SK-N-SH (cell line): ENCODE results near the gene OR1N1. TPM values are rescaled to one million over a fixed set of nuclear protein-coding genes. Genes with fewer than 3 reads are reported as not detected.
"Not testable (repeated sequence)": the region's sequence is repeated elsewhere in the genome, so short reads cannot be mapped to it uniquely, and the experiment has no call there.

Experiments used
- CTCF ChIA-PET: fragments of 300-600, 350-600 bp; formaldehyde crosslinking; extraction: SDS; loops from one replicate; lab custom pipeline; 2021; lab: Yijun Ruan, JAX
- POLR2A ChIA-PET: fragments of 350-600 bp; sonication (Branson Sonifier 250); formaldehyde crosslinking; extraction: SDS; loops from one replicate; lab custom pipeline; 2020; ENCODE audit warnings: antibody characterized with exemption, inconsistent platforms; lab: Yijun Ruan, JAX
- DNase-seq: peaks from one replicate; pipeline ENCODE4 v3.0.0; 2012
- H2AFZ ChIP-seq: fragments of 200-600 bp; sonication (generic); 2 replicates; pipeline ENCODE4 v1.8.1; 2016; ENCODE audit warnings: antibody characterized with exemption, mild to moderate bottlenecking, low read depth
- H3F3A ChIP-seq: fragments of 200-600 bp; sonication (generic); replicated peaks from 2 replicates; pipeline ENCODE3; 2016; ENCODE audit warnings: antibody characterized with exemption, mild to moderate bottlenecking; ENCODE audit not compliant: insufficient read depth
- H3K27ac ChIP-seq, 2 experiments: fragments of 200-500 bp in 1 of 2; fragments of 200-600 bp in 1 of 2; sonication (Bioruptor generic) in 1 of 2; sonication (generic), shearing (Covaris generic) in 1 of 2; 2 replicates each; pipeline versions ENCODE4 v1.5.1 to v1.6.1; 2014 to 2016; ENCODE audit warnings: low read depth in 2 of 2, inconsistent platforms in 1 of 2, low read length in 1 of 2, mild to moderate bottlenecking in 1 of 2, mixed read lengths in 1 of 2
- H3K27me3 ChIP-seq: fragments of 200-600 bp; sonication (generic), shearing (Covaris generic); 2 replicates; pipeline ENCODE4 v1.6.1; 2016; ENCODE audit warnings: mixed run types; ENCODE audit not compliant: insufficient read depth
- H3K36me3 ChIP-seq, 2 experiments: fragments of 200-500 bp in 1 of 2; fragments of 200-600 bp in 1 of 2; sonication (Bioruptor generic) in 1 of 2; sonication (generic) in 1 of 2; replicated peaks in 1 of 2; 2 replicates each; pipeline versions ENCODE3 to v1.5.1; 2014 to 2016; ENCODE audit warnings: low read length in 1 of 2, mild to moderate bottlenecking in 1 of 2; ENCODE audit not compliant: insufficient read depth in 2 of 2, control insufficient read depth in 1 of 2
- H3K4me1 ChIP-seq, 2 experiments: fragments of 200-500 bp in 1 of 2; fragments of 200-600 bp in 1 of 2; sonication (Bioruptor generic) in 1 of 2; sonication (generic), shearing (Covaris generic) in 1 of 2; 2 replicates each; pipeline versions ENCODE4 v1.5.1 to v1.6.1; 2014 to 2016; ENCODE audit warnings: low read depth in 1 of 2, low read length in 1 of 2, mixed run types in 1 of 2; ENCODE audit not compliant: insufficient read depth in 2 of 2, control insufficient read depth in 1 of 2
- H3K4me2 ChIP-seq: fragments of 200-600 bp; sonication (generic), shearing (Covaris generic); 2 replicates; pipeline ENCODE4 v1.6.1; 2017; ENCODE audit warnings: mixed run types
- H3K4me3 ChIP-seq, 2 experiments: fragments of 200-500 bp in 1 of 2; fragments of 200-600 bp in 1 of 2; sonication (Bioruptor generic) in 1 of 2; sonication (generic), shearing (Covaris generic) in 1 of 2; 2 replicates each; pipeline versions ENCODE4 v1.5.1 to v1.8.1; 2014 to 2016; ENCODE audit warnings: low read depth in 2 of 2, inconsistent platforms in 1 of 2, low read length in 1 of 2, mild to moderate bottlenecking in 1 of 2, mixed read lengths in 1 of 2, moderate library complexity in 1 of 2
- H3K79me2 ChIP-seq: fragments of 200-600 bp; sonication (generic); 2 replicates; pipeline ENCODE4 v1.8.1; 2017; ENCODE audit warnings: mild to moderate bottlenecking; ENCODE audit not compliant: insufficient read depth
- H3K9ac ChIP-seq: fragments of 200-600 bp; sonication (generic); 2 replicates; pipeline ENCODE4 v1.6.1; 2017; ENCODE audit warnings: mixed run types
- H3K9me2 ChIP-seq: fragments of 200-600 bp; sonication (generic); 2 replicates; pipeline ENCODE4 v1.6.1; 2017; ENCODE audit warnings: mixed run types
- H3K9me3 ChIP-seq: fragments of 200-600 bp; sonication (generic); 2 replicates; pipeline ENCODE4 v1.6.1; 2017; ENCODE audit warnings: mixed run types, mild to moderate bottlenecking, moderate library complexity
- H4K20me1 ChIP-seq: fragments of 200-600 bp; sonication (generic); 2 replicates; pipeline ENCODE4 v1.6.1; 2017; ENCODE audit warnings: mild to moderate bottlenecking, mixed run types; ENCODE audit not compliant: insufficient read depth
- CHD2 ChIP-seq: fragments of 150-350 bp; IDR thresholded peaks from 2 replicates; pipeline ENCODE4 v1.6.1; 2018; ENCODE audit warnings: low read length; ENCODE audit not compliant: partially characterized antibody
- EZH2phosphoT487 ChIP-seq: fragments of 200-600 bp; sonication (generic); IDR thresholded peaks from 2 replicates; pipeline ENCODE4 v1.6.1; 2017; ENCODE audit warnings: low read depth, mixed run types, mild to moderate bottlenecking, antibody characterized with exemption, moderate library complexity, borderline replicate concordance
- FOSL2 ChIP-seq: IDR thresholded peaks from 2 replicates; pipeline ENCODE4 v1.4.0; 2012; ENCODE audit warnings: low read depth, mild to moderate bottlenecking, moderate library complexity, borderline replicate concordance
- FOXJ3 ChIP-seq: sonication (generic); formaldehyde crosslinking; IDR thresholded peaks from 2 replicates; pipeline ENCODE4 v1.5.1; 2020; ENCODE audit warnings: mild to moderate bottlenecking, missing genetic modification reagents
- FOXM1 ChIP-seq: IDR thresholded peaks from 2 replicates; pipeline ENCODE4 v1.4.0; 2012; ENCODE audit warnings: low read depth, mild to moderate bottlenecking
- JUND ChIP-seq: IDR thresholded peaks from 2 replicates; pipeline ENCODE4 v1.4.0; 2012
- NRF1 ChIP-seq: IDR thresholded peaks from 2 replicates; pipeline ENCODE4 v1.6.1; 2012; ENCODE audit warnings: low read depth, mild to moderate bottlenecking, low read length
- RFX5 ChIP-seq: IDR thresholded peaks from 2 replicates; pipeline ENCODE4 v1.6.1; 2012; ENCODE audit warnings: mild to moderate bottlenecking, improper control_type of control experiment, low read length
- RXRA ChIP-seq: IDR thresholded peaks from 2 replicates; pipeline ENCODE4 v1.4.0; 2012; ENCODE audit warnings: low read depth, mild to moderate bottlenecking, borderline replicate concordance
- TAF1 ChIP-seq: IDR thresholded peaks from 2 replicates; pipeline ENCODE4 v1.6.1; 2012; ENCODE audit warnings: low read depth, mild to moderate bottlenecking, low read length, moderate library complexity, borderline replicate concordance
- TCF12 ChIP-seq: IDR thresholded peaks from 2 replicates; pipeline ENCODE4 v1.4.0; 2012
- WGBS: methylation state at CpG from one replicate; pipeline ENCODE4 v1.1.6; 2017; ENCODE audit warnings: low lambda C conversion rate; 5-methylcytosine and 5-hydroxymethylcytosine counted together
- polyA plus RNA-seq, 3 experiments: library from polyadenylated mRNA; depleted of rRNA; stranded (reverse); fragments of >200 nt; gene quantifications; 2 replicates each; pipeline ENCODE4 v1.2.3, GENCODE V29; 2012
- TF ChIP-seq, protein P1 (sequence below): fragments of 150-350 bp; IDR thresholded peaks from 2 replicates; pipeline ENCODE4 v1.6.1; 2016; ENCODE audit warnings: mild to moderate bottlenecking, low read depth, low read length
- TF ChIP-seq, protein P2 (sequence below): fragments of 200-600 bp; sonication (generic); IDR thresholded peaks from 2 replicates; pipeline ENCODE4 v1.6.1; 2017; ENCODE audit warnings: antibody characterized with exemption, mild to moderate bottlenecking, moderate library complexity
- TF ChIP-seq, protein P3 (sequence below): fragments of 150-350 bp; IDR thresholded peaks from 2 replicates; pipeline ENCODE4 v1.6.1; 2017; ENCODE audit warnings: antibody characterized with exemption, low read length, low read depth, borderline replicate concordance
- TF ChIP-seq, protein P4 (sequence below): IDR thresholded peaks from 2 replicates; pipeline ENCODE4 v1.4.0; 2012; ENCODE audit warnings: low read depth, borderline replicate concordance

The OR1N1 gene
- polyA plus RNA-seq, 1 of the 3 experiments (the other 2 are of a cell fraction), result not detected

DNA sequence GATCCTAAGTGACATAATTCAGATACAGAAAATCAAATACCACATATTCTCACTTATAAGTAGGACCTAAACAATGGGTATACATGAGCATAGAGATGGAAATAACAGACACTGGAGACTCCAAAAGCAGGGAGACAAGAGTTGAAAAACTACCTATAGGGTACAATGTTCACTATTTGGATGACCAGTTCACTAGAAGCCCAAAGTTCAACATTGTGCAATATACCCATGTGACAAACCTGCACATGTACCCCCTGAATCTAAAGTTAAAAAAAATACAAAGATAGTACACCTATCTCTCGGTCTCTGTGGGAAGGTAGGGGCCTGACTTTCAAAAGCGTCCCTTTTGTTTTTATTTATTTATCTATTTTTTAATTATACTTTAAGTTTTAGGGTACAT, 11.7 kb upstream of the OR1N1 start (continued):
- TF ChIP-seq, protein P1, sequence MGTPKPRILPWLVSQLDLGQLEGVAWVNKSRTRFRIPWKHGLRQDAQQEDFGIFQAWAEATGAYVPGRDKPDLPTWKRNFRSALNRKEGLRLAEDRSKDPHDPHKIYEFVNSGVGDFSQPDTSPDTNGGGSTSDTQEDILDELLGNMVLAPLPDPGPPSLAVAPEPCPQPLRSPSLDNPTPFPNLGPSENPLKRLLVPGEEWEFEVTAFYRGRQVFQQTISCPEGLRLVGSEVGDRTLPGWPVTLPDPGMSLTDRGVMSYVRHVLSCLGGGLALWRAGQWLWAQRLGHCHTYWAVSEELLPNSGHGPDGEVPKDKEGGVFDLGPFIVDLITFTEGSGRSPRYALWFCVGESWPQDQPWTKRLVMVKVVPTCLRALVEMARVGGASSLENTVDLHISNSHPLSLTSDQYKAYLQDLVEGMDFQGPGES, result no peak
- TF ChIP-seq NRF1 (no peak), FOSL2 (no peak), RXRA (no peak), FOXJ3 (no peak), EZH2phosphoT487 (no peak)

DNA sequence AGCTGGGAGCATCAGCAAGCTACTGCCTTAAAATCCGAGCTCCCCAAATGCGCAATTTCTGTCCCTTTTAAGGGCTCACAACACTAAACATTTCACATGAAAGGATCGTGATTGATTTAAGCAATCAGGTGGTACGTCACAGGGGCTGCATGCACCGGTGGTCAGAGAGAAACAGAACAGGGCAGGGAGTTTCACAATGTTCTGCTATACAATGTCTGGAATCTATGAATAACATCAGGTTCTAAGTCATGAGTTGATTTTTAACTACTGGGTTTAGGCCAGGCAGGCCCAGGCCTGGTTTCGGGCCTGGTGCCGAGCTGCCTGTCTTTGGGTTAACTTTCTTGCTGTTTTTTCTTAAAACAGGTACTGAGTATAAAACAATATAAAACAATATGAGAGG, 10.0 kb upstream of the OR1N1 start:
- H3K36me3 ChIP-seq, POLR2A ChIA-PET, H3K27me3 ChIP-seq, H3K9me3 ChIP-seq, H3K9ac ChIP-seq, H2AFZ ChIP-seq, H3K4me3 ChIP-seq, H3K79me2 ChIP-seq, H3K4me2 ChIP-seq, H3K4me1 ChIP-seq, H3F3A ChIP-seq, H3K9me2 ChIP-seq, H3K27ac ChIP-seq, H4K20me1 ChIP-seq, CTCF ChIA-PET, DNase-seq: not testable (repeated sequence)
- 16% methylated on average over 7 of the region's 7 CpGs for WGBS

DNA sequence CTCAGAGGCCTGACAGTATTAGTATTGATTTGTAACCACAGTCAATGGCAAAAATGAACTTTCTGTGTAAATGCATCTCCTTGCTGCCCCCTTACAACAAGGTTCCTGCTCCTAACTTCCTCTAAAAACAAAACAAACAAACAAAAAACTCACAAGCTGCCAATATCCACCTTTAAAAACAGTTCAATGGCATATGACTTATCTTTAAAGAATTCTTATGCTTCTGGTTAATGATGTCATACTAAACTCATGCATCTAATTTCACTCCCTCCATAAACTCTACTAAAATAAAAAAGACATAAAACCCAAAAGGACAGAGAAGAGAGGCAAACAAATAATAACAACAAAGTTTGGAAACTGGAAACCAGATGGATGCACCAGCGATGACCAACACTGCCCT, 9.0 kb upstream of the OR1N1 start:
- POLR2A ChIA-PET, result no interaction called here
- Histone ChIP-seq H3K9me3 (no peaks in the 10 kb centered on the region), H3K4me3 (no peak overlapping the region), H2AFZ (no peak overlapping the region), H3K36me3 (no peaks in the 10 kb centered on the region), H3K27ac (no peak overlapping the region), H3K4me2 (no peak overlapping the region), H3K27me3 (peaks cover 10% of the 10 kb centered on the region; the same call in 1 of the 2 replicates), H4K20me1 (no peaks in the 10 kb centered on the region), H3K9me2 (no peaks in the 10 kb centered on the region), H3K4me1 (no peaks in the 10 kb centered on the region), H3K79me2 (no peaks in the 10 kb centered on the region), H3K9ac (no peak overlapping the region), H3F3A (no peaks in the 10 kb centered on the region)
- no peak for DNase-seq
- CTCF ChIA-PET, result no interaction called here
- 19% methylated on average over 1 of the region's 1 CpG for WGBS
- TF ChIP-seq, protein P2, sequence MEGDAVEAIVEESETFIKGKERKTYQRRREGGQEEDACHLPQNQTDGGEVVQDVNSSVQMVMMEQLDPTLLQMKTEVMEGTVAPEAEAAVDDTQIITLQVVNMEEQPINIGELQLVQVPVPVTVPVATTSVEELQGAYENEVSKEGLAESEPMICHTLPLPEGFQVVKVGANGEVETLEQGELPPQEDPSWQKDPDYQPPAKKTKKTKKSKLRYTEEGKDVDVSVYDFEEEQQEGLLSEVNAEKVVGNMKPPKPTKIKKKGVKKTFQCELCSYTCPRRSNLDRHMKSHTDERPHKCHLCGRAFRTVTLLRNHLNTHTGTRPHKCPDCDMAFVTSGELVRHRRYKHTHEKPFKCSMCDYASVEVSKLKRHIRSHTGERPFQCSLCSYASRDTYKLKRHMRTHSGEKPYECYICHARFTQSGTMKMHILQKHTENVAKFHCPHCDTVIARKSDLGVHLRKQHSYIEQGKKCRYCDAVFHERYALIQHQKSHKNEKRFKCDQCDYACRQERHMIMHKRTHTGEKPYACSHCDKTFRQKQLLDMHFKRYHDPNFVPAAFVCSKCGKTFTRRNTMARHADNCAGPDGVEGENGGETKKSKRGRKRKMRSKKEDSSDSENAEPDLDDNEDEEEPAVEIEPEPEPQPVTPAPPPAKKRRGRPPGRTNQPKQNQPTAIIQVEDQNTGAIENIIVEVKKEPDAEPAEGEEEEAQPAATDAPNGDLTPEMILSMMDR, result no peak
- TF ChIP-seq, protein P3, sequence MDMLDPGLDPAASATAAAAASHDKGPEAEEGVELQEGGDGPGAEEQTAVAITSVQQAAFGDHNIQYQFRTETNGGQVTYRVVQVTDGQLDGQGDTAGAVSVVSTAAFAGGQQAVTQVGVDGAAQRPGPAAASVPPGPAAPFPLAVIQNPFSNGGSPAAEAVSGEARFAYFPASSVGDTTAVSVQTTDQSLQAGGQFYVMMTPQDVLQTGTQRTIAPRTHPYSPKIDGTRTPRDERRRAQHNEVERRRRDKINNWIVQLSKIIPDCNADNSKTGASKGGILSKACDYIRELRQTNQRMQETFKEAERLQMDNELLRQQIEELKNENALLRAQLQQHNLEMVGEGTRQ, result no peak
- TF ChIP-seq TCF12 (no peak), FOXM1 (no peak), FOXJ3 (no peak), RFX5 (no peak), JUND (no peak), RXRA (no peak), CHD2 (no peak), NRF1 (no peak), FOSL2 (no peak), TAF1 (no peak)
- TF ChIP-seq, protein P4, sequence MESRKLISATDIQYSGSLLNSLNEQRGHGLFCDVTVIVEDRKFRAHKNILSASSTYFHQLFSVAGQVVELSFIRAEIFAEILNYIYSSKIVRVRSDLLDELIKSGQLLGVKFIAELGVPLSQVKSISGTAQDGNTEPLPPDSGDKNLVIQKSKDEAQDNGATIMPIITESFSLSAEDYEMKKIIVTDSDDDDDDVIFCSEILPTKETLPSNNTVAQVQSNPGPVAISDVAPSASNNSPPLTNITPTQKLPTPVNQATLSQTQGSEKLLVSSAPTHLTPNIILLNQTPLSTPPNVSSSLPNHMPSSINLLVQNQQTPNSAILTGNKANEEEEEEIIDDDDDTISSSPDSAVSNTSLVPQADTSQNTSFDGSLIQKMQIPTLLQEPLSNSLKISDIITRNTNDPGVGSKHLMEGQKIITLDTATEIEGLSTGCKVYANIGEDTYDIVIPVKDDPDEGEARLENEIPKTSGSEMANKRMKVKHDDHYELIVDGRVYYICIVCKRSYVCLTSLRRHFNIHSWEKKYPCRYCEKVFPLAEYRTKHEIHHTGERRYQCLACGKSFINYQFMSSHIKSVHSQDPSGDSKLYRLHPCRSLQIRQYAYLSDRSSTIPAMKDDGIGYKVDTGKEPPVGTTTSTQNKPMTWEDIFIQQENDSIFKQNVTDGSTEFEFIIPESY, result no peak

DNA sequence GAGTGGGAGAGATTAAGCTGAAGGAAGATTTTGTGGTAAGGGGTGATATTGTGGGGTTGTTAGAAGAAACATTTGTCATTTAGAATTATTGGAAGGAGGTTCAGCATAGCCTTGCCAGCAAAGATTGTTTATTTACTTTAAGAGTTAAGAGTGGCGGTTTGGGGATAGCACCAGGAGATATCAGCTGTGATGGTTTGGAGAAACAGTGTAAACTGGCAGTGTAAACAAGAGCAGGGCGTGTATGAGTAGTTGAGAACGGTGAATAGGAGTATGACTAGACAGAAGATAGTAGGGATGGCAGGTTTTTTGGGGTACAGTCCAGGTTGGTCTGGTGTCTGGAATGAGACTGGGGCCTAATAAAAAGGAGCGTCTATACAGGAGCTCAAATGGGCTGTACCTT, 4.1 kb upstream of the OR1N1 start:
- H3F3A ChIP-seq, H4K20me1 ChIP-seq, H3K36me3 ChIP-seq, H3K4me3 ChIP-seq, POLR2A ChIA-PET, H3K9me2 ChIP-seq, H3K9ac ChIP-seq, H3K27ac ChIP-seq, H3K4me1 ChIP-seq, DNase-seq, H2AFZ ChIP-seq, H3K4me2 ChIP-seq, H3K9me3 ChIP-seq, H3K79me2 ChIP-seq: not testable (repeated sequence)
- WGBS, result 53% methylated on average over 4 of the region's 4 CpGs
- H3K27me3 ChIP-seq, result peaks cover 17% of the 10 kb centered on the region
- CTCF ChIA-PET, result interaction anchor here (0.8 kb wide), 1 partner anchor 33 kb away, joined by 3 read pairs; no protein-coding TSS in a partner anchor
